GM23338 (cell line): Measurements from ENCODE around the gene TRAIP. TPM values are rescaled to one million over a fixed set of nuclear protein-coding genes. Genes with fewer than 3 reads are reported as not detected.

Experiments used
- ATAC-seq: fragments of 200-7000 bp; cut with Tn5 transposase; 3 replicates; pipeline ENCODE4 v1.9.1; 2020
- DNase-seq: peaks from one replicate; pipeline ENCODE4 v3.0.0-alpha.2; 2015; ENCODE audit warnings: low spot score
- H2AFZ ChIP-seq: fragments of 200-600 bp; sonication (generic); 2 replicates; pipeline ENCODE4 v1.8.0; 2016; ENCODE audit warnings: antibody characterized with exemption, mild to moderate bottlenecking, moderate library complexity
- H3F3A ChIP-seq: fragments of 200-600 bp; sonication (generic); replicated peaks from 2 replicates; pipeline ENCODE4 v1.8.0; 2017; ENCODE audit warnings: antibody characterized with exemption, mixed run types, low read depth
- H3K27ac ChIP-seq: fragments of 200-600 bp; sonication (generic); 2 replicates; pipeline ENCODE4 v1.6.1; 2016; ENCODE audit warnings: low read depth
- H3K27me3 ChIP-seq: fragments of 200-600 bp; sonication (generic); 2 replicates; pipeline ENCODE4 v1.8.0; 2016; ENCODE audit warnings: mild to moderate bottlenecking, mixed run types, moderate library complexity; ENCODE audit not compliant: insufficient read depth
- H3K36me3 ChIP-seq: fragments of 200-600 bp; sonication (generic); 2 replicates; pipeline ENCODE4 v1.8.0; 2016; ENCODE audit warnings: mild to moderate bottlenecking; ENCODE audit not compliant: insufficient read depth
- H3K4me1 ChIP-seq: fragments of 200-600 bp; sonication (generic); 2 replicates; pipeline ENCODE4 v1.8.0; 2016; ENCODE audit warnings: mild to moderate bottlenecking, moderate library complexity; ENCODE audit not compliant: insufficient read depth
- H3K4me2 ChIP-seq: fragments of 200-600 bp; sonication (generic); 2 replicates; pipeline ENCODE4 v1.7.1; 2017; ENCODE audit warnings: mixed run types
- H3K4me3 ChIP-seq: fragments of 200-600 bp; sonication (generic); 2 replicates; pipeline ENCODE4 v1.6.1; 2016; ENCODE audit warnings: mixed run types
- H3K79me2 ChIP-seq: fragments of 200-600 bp; sonication (generic); replicated peaks from 2 replicates; pipeline ENCODE4 v1.8.0; 2017; ENCODE audit warnings: mild to moderate bottlenecking; ENCODE audit not compliant: insufficient read depth
- H3K9me2 ChIP-seq: fragments of 200-600 bp; sonication (generic); 2 replicates; pipeline ENCODE4 v1.8.0; 2017; ENCODE audit not compliant: insufficient read depth
- H4K20me1 ChIP-seq: fragments of 200-600 bp; sonication (generic); replicated peaks from 2 replicates; pipeline ENCODE4 v1.8.0; 2017; ENCODE audit warnings: mild to moderate bottlenecking; ENCODE audit not compliant: insufficient read depth
- H3K27ac Mint-ChIP-seq: 2 replicates; pipeline ENCODE4 v1.8.0; 2020; ENCODE audit warnings: inconsistent platforms, mild to moderate bottlenecking, moderate library complexity, mixed read lengths
- H3K27me3 Mint-ChIP-seq: 3 replicates; pipeline ENCODE4 v1.8.0; 2022; ENCODE audit warnings: low read depth, mild to moderate bottlenecking, moderate library complexity, mixed read lengths, inconsistent platforms; ENCODE audit not compliant: insufficient read depth, poor library complexity
- H3K36me3 Mint-ChIP-seq: 3 replicates; pipeline ENCODE4 v1.8.0; 2021; ENCODE audit warnings: low read depth, mild to moderate bottlenecking, inconsistent platforms, moderate library complexity, mixed read lengths
- H3K4me1 Mint-ChIP-seq: 3 replicates; pipeline ENCODE4 v1.8.0; 2020; ENCODE audit warnings: mild to moderate bottlenecking, inconsistent platforms, mixed read lengths
- H3K4me3 Mint-ChIP-seq: 3 replicates; pipeline ENCODE4 v1.8.0; 2021; ENCODE audit warnings: moderate library complexity, mild to moderate bottlenecking, inconsistent platforms, mixed read lengths
- H3K9me3 Mint-ChIP-seq: 3 replicates; pipeline ENCODE4 v1.8.0; 2020; ENCODE audit warnings: moderate library complexity, mild to moderate bottlenecking, inconsistent platforms, mixed read lengths
- CREB1 ChIP-seq: fragments of 250-450 bp; sonication (Bioruptor Pico); IDR thresholded peaks from 2 replicates; pipeline ENCODE4 v1.5.0; 2020; ENCODE audit warnings: low read depth, mild to moderate bottlenecking, moderate library complexity
- CTCF ChIP-seq, 2 experiments: fragments of 200-600 bp in 1 of 2; sonication (generic) in 1 of 2; conservative IDR thresholded peaks; 2 replicates each; pipeline versions ENCODE4 v1.5.1 to v1.6.1; 2016 to 2017; ENCODE audit warnings: antibody characterized with exemption in 2 of 2, low read depth in 2 of 2, mild to moderate bottlenecking in 2 of 2, moderate library complexity in 1 of 2
- ETS1 ChIP-seq: IDR thresholded peaks from 2 replicates; pipeline ENCODE4 v1.6.1; 2016; ENCODE audit warnings: antibody characterized with exemption
- EZH2 ChIP-seq: fragments of 200-600 bp; sonication (generic); IDR thresholded peaks from one replicate; pipeline ENCODE4 v1.8.0; 2017; ENCODE audit warnings: antibody characterized with exemption, mild to moderate bottlenecking, low read depth; ENCODE audit not compliant: unreplicated experiment
- EZH2phosphoT487 ChIP-seq: fragments of 200-600 bp; sonication (generic); IDR thresholded peaks from one replicate; pipeline ENCODE4 v1.8.1; 2018; ENCODE audit warnings: antibody characterized with exemption; ENCODE audit not compliant: unreplicated experiment
- JUNB ChIP-seq: IDR thresholded peaks from one replicate; pipeline ENCODE4 v1.6.1; 2016; ENCODE audit warnings: antibody characterized with exemption; ENCODE audit not compliant: unreplicated experiment
- NANOG ChIP-seq: IDR thresholded peaks from 2 replicates; pipeline ENCODE4 v1.6.1; 2016; ENCODE audit warnings: antibody characterized with exemption, borderline replicate concordance
- POLR2AphosphoS5 ChIP-seq: IDR thresholded peaks from 2 replicates; pipeline ENCODE4 v1.6.1; 2016; ENCODE audit warnings: antibody characterized with exemption, low read depth
- REST ChIP-seq: IDR thresholded peaks from one replicate; pipeline ENCODE4 v1.6.1; 2018; ENCODE audit warnings: antibody characterized with exemption; ENCODE audit not compliant: unreplicated experiment
- STAT1 ChIP-seq: IDR thresholded peaks from one replicate; pipeline ENCODE4 v1.6.1; 2016; ENCODE audit warnings: antibody characterized with exemption; ENCODE audit not compliant: unreplicated experiment
- ZNF114 ChIP-seq: fragments of 250-450 bp; sonication (Bioruptor Pico); IDR thresholded peaks from 2 replicates; pipeline ENCODE4 v1.5.0; 2020; ENCODE audit warnings: mild to moderate bottlenecking, moderate library complexity
- ZNF331 ChIP-seq: fragments of 250-450 bp; sonication (Bioruptor Pico); IDR thresholded peaks from 2 replicates; pipeline ENCODE4 v1.5.0; 2020; ENCODE audit warnings: low read depth, mild to moderate bottlenecking, moderate library complexity
- ZNF462 ChIP-seq: fragments of 250-450 bp; sonication (Bioruptor Pico); IDR thresholded peaks from 2 replicates; pipeline ENCODE4 v1.5.0; 2020; ENCODE audit warnings: mild to moderate bottlenecking, moderate library complexity
- polyA plus RNA-seq: library from polyadenylated mRNA; unstranded; fragments of >200 nt; fragmentation: Nextera tagmentation; extraction: Ambion mirVana; gene quantifications from 2 replicates; pipeline ENCODE4 v1.2.1, GENCODE V29; 2016
- total RNA-seq: library from RNA; depleted of rRNA; stranded (reverse); fragments of >200 nt; shearing (Covaris generic); gene quantifications from 2 replicates; pipeline ENCODE4 v1.2.3, GENCODE V29; 2014

TRAIP gene
- total and polyA plus RNA-seq, 2 experiments from 2014 or later, result 15.3 to 16.6 TPM

GRCh38 chr3:49806850-49807249 lies 49.5 kb downstream of the TRAIP start:
- H3K27ac ChIP-seq, result peak overlapping the region; percentile 74; the same call in 1 of the 2 replicates
- no peaks in the 10 kb centered on the region for H3K79me2 ChIP-seq
- no peak overlapping the region; the same call in 2 of the 3 replicates for H3K4me3 Mint-ChIP-seq
- no peak for TF ChIP-seq POLR2AphosphoS5
- no peak for TF ChIP-seq EZH2phosphoT487
- no peak for TF ChIP-seq ETS1
- no peak for TF ChIP-seq NANOG
- TF ChIP-seq REST, result no peak
- TF ChIP-seq STAT1, result no peak
- TF ChIP-seq ZNF331 (CRISPR knock-in tag), result no peak
- no peak for TF ChIP-seq JUNB
- TF ChIP-seq CTCF (conservative IDR thresholded peaks at IDR 0.05; ENCODE audit: low read depth in 2 of 2), result no peak
- TF ChIP-seq CREB1 (CRISPR knock-in tag), result no peak
- TF ChIP-seq EZH2, result no peak
- no peak for TF ChIP-seq ZNF114 (CRISPR knock-in tag)
- no peak for TF ChIP-seq ZNF462 (CRISPR knock-in tag)
- H3K27ac Mint-ChIP-seq, result no peak overlapping the region; the same call in 1 of the 2 replicates
- H2AFZ ChIP-seq, result no peak overlapping the region
- H3F3A ChIP-seq, result peaks cover 13% of the 10 kb centered on the region; the same call in 1 of the 2 replicates
- peak overlapping the region; percentile 74 for H3K4me2 ChIP-seq
- H3K9me3 Mint-ChIP-seq, result no peaks in the 10 kb centered on the region
- no peaks in the 10 kb centered on the region for H3K36me3 Mint-ChIP-seq
- H3K4me1 ChIP-seq, result peaks cover 34% of the 10 kb centered on the region
- peaks cover 40% of the 10 kb centered on the region for H3K4me1 Mint-ChIP-seq
- ATAC-seq (no peak), DNase-seq (no peak)
- no peaks in the 10 kb centered on the region for H4K20me1 ChIP-seq
- H3K4me3 ChIP-seq, result 0 out of 2 replicates have a peak overlapping the region, but pooled peaks have one; percentile 43
- H3K36me3 ChIP-seq, result no peaks in the 10 kb centered on the region
- H3K27me3 ChIP-seq, result peaks cover 8% of the 10 kb centered on the region
- H3K27me3 Mint-ChIP-seq, result peaks cover 24% of the 10 kb centered on the region
- no peaks in the 10 kb centered on the region for H3K9me2 ChIP-seq
